Measurements from ENCODE around the gene CKAP4. TPM values are rescaled to one million over a fixed set of nuclear protein-coding genes. Genes with fewer than 3 reads are reported as not detected.

CKAP4 gene
- total RNA-seq, 1 experiment from 2014 or later: 62.4 TPM

DNA sequence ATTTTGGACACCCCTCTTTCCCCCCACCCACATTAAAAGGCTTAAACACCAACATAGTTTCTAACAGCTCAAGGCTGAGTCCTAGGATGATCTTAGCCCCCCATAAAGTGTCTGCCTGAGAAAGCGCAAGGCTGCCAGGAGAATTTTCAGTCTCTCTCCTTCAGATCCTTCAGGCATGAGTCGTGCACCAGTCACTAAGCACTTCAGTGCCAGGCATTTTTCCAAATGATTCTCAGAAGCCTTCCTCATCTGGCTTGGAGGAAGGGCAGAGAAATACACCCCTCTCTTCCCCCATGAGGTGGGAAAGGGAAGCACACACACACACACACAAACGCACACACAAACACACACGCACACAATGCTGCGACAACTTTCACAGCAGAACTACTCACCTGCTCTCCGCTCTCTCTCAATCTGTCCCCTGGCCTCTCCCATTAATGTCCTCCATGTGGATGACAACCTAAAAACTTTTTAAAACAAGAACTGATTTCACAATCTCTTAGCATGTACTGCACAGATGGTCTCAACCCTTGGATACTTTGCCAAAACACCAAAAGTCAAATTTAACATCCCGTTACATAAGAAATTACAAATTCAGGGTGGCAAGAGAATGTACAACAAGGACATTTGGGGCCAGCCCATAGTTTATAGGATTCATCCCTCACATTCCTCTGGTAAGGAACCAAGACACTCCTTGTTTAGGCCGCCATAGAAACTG, 49.8 kb downstream of the CKAP4 start:
- no peak overlapping the region for H2BK15ac ChIP-seq (ENCODE audit: low read depth, low read length)
- no peaks in the 10 kb centered on the region for H3K79me1 ChIP-seq (ENCODE audit: insufficient read depth, low read depth, low read length, poor library complexity, severe bottlenecking)
- H3T11ph ChIP-seq (ENCODE audit: low read length): no peak overlapping the region
- no peak overlapping the region for H2BK120ac ChIP-seq (ENCODE audit: low read depth, low read length, poor library complexity, severe bottlenecking)
- Mint-ChIP-seq H3K27ac (no peak overlapping the region; a peak in 1 of 7 replicates), H3K36me3 (ENCODE audit: insufficient read depth in 1 of 3, low read depth in 3 of 3) (no peaks in the 10 kb centered on the region), H3K9me3 (peaks cover 0 to 3% of the 10 kb centered on the region in 2 experiments; a peak in 2 of 5 replicates), H3K4me3 (no peak overlapping the region), H3K4me1 (0 out of 4 replicates have a peak, but pooled peaks cover 0 to 2% of the 10 kb centered on the region in 2 experiments), H3K27me3 (ENCODE audit: low read depth) (peaks cover 3% of the 10 kb centered on the region)
- H4K5ac ChIP-seq (ENCODE audit: insufficient read length, low read depth, low read length): no peak overlapping the region
- H2BK20ac ChIP-seq (ENCODE audit: low read depth, low read length, poor library complexity, severe bottlenecking): no peak overlapping the region
- H3K56ac ChIP-seq (ENCODE audit: insufficient read length, low read depth, low read length): no peak overlapping the region
- H3K4ac ChIP-seq (ENCODE audit: low read depth, low read length): no peak overlapping the region
- no peak overlapping the region for H4K8ac ChIP-seq (replicated peaks; ENCODE audit: insufficient read length, low read depth, low read length)
- no peaks in the 10 kb centered on the region for H3K23me2 ChIP-seq (ENCODE audit: insufficient read length, low read depth, low read length, poor library complexity, severe bottlenecking)
- H4K20me1 ChIP-seq (ENCODE audit: control insufficient read depth, insufficient read depth, insufficient read length): no peaks in the 10 kb centered on the region
- no peak overlapping the region for H2BK12ac ChIP-seq (ENCODE audit: insufficient read length, low read depth, low read length)
- no CpG with 5 or more reads among the region's 8 CpGs for WGBS (ENCODE audit: extremely low coverage, insufficient read length, low lambda C conversion rate)
- H3K4me1 ChIP-seq (ENCODE audit: insufficient read depth, low read length): no peaks in the 10 kb centered on the region
- H3K27me3 ChIP-seq (ENCODE audit: insufficient read depth, low read length): no peaks in the 10 kb centered on the region
- H2BK5ac ChIP-seq (ENCODE audit: insufficient read length, low read length): no peak overlapping the region
- DNase-seq: no peak
- H3K18ac ChIP-seq (ENCODE audit: insufficient read length, low read depth, low read length): no peak overlapping the region
- no peak overlapping the region for H2AK5ac ChIP-seq (ENCODE audit: insufficient read length, low read length)
- H4K91ac ChIP-seq (ENCODE audit: insufficient read length, low read depth, low read length): no peak overlapping the region
- H3K79me2 ChIP-seq (ENCODE audit: insufficient read depth, low read length): no peaks in the 10 kb centered on the region
- no peak overlapping the region for H3K9ac ChIP-seq (ENCODE audit: extremely low read depth, insufficient read length, low read length)
- H3K23ac ChIP-seq (ENCODE audit: insufficient read length, low read depth, low read length): no peak overlapping the region
- no peak overlapping the region for H2AFZ ChIP-seq (ENCODE audit: low read length)
- H3K4me2 ChIP-seq (ENCODE audit: insufficient read depth, insufficient read length, low read length): no peak overlapping the region
- no peak overlapping the region for H3K14ac ChIP-seq (ENCODE audit: insufficient read depth, low read length)
- H3K9me3 ChIP-seq (ENCODE audit: control insufficient read depth, low read depth, low read length): no peaks in the 10 kb centered on the region
- TF ChIP-seq, protein P1, sequence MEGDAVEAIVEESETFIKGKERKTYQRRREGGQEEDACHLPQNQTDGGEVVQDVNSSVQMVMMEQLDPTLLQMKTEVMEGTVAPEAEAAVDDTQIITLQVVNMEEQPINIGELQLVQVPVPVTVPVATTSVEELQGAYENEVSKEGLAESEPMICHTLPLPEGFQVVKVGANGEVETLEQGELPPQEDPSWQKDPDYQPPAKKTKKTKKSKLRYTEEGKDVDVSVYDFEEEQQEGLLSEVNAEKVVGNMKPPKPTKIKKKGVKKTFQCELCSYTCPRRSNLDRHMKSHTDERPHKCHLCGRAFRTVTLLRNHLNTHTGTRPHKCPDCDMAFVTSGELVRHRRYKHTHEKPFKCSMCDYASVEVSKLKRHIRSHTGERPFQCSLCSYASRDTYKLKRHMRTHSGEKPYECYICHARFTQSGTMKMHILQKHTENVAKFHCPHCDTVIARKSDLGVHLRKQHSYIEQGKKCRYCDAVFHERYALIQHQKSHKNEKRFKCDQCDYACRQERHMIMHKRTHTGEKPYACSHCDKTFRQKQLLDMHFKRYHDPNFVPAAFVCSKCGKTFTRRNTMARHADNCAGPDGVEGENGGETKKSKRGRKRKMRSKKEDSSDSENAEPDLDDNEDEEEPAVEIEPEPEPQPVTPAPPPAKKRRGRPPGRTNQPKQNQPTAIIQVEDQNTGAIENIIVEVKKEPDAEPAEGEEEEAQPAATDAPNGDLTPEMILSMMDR (conservative IDR thresholded peaks at IDR 0.05): no peak
- H3K27ac ChIP-seq (ENCODE audit: insufficient read length, low read depth, low read length): no peak overlapping the region

Data from H9 (cell line).